ENCODE measurements around the gene PFKM. TPM values are rescaled to one million over a fixed set of nuclear protein-coding genes. Genes with fewer than 3 reads are reported as not detected.

PFKM gene
- total RNA-seq, 1 donor from 2014 or later, result 19.6 TPM

DNA sequence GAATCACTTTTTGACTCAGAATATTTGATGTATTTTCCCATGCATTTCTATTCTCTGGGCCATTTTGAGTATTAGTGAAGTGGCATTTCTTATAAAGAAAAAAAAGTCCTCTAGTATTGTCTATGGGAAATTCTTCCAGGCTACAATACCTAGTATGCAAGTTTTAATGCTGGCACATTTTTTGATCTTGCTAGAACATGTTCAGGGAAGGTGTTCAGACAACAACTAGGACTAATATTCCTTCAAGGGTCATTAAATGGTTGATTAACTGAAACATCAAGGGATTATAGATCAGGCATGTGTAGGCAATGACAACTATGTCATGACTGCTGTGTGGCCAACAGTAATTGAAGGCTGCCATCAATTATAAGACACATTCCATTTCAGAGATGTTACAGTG is 71.9 kb downstream of the PFKM start:
- Histone ChIP-seq H3K36me3 (no peaks in the 10 kb centered on the region), H3K4me1 (no peaks in the 10 kb centered on the region), H3K27ac (no peak overlapping the region), H3K4me3 (no peak overlapping the region), H3K27me3 (no peaks in the 10 kb centered on the region), H3K9me3 (no peaks in the 10 kb centered on the region)
- intact Hi-C loops (cut with DNase I), result no loop called here
- TF ChIP-seq, protein P1, sequence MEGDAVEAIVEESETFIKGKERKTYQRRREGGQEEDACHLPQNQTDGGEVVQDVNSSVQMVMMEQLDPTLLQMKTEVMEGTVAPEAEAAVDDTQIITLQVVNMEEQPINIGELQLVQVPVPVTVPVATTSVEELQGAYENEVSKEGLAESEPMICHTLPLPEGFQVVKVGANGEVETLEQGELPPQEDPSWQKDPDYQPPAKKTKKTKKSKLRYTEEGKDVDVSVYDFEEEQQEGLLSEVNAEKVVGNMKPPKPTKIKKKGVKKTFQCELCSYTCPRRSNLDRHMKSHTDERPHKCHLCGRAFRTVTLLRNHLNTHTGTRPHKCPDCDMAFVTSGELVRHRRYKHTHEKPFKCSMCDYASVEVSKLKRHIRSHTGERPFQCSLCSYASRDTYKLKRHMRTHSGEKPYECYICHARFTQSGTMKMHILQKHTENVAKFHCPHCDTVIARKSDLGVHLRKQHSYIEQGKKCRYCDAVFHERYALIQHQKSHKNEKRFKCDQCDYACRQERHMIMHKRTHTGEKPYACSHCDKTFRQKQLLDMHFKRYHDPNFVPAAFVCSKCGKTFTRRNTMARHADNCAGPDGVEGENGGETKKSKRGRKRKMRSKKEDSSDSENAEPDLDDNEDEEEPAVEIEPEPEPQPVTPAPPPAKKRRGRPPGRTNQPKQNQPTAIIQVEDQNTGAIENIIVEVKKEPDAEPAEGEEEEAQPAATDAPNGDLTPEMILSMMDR (IDR thresholded peaks at IDR 0.05), result no peak
- DNase-seq (ENCODE audit: low spot score in 2 of 2), result no peak

DNA sequence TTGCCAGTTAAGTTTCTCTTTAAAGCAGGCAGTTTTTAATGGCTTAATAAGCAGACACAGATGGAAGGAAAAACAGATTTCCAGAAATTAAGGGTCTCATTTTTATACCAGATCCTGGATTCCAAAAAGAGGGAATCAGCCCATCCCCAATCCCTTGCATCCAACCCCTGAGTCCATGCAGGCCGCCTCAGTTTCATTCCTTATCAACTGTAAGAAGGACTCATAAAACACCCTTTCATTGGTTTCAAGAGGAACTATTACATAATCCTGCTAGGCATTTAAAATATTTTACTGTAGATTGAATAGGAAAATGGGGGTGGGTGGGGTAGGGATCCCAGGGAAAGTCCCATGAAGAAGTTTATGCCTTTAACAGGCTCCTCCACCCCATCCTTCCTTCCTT is 73.7 kb downstream of the PFKM start:
- Histone ChIP-seq H3K9me3 (no peaks in the 10 kb centered on the region), H3K4me3 (no peak overlapping the region), H3K27ac (no peak overlapping the region), H3K27me3 (no peaks in the 10 kb centered on the region), H3K36me3 (no peaks in the 10 kb centered on the region), H3K4me1 (peaks cover 0 to 2% of the 10 kb centered on the region in 2 donors)
- no peak for DNase-seq (ENCODE audit: low spot score in 2 of 2)
- TF ChIP-seq, protein P1 (IDR thresholded peaks at IDR 0.05), result no peak
- intact Hi-C loops (cut with DNase I), result no loop called here

DNA sequence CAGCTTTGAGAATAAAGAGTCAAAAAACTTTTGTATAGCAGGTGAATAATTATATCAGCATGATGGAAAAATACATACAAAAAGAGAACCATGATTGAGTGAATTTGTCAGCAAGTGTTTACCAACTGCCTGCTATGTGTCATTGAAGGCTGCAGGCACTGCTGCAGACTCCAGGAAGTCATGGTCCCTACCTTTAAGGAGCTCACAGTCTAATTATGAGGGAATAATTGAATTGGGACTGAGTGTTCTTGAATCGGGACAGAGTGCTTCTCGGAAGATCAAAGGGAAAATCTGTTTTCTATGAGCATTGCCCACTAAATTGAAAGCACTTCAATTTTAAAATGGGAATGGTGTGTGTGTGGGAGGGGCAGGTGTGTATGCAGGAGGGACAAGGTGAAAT is 74.5 kb downstream of the PFKM start:
- no peak for DNase-seq (ENCODE audit: low spot score in 2 of 2)
- Histone ChIP-seq H3K4me1 (peaks cover 0 to 2% of the 10 kb centered on the region in 2 donors), H3K9me3 (no peaks in the 10 kb centered on the region), H3K27ac (no peak overlapping the region), H3K36me3 (no peaks in the 10 kb centered on the region), H3K27me3 (no peaks in the 10 kb centered on the region), H3K4me3 (no peak overlapping the region)
- TF ChIP-seq, protein P1 (IDR thresholded peaks at IDR 0.05), result no peak
- intact Hi-C loops (cut with DNase I), result no loop called here

DNA sequence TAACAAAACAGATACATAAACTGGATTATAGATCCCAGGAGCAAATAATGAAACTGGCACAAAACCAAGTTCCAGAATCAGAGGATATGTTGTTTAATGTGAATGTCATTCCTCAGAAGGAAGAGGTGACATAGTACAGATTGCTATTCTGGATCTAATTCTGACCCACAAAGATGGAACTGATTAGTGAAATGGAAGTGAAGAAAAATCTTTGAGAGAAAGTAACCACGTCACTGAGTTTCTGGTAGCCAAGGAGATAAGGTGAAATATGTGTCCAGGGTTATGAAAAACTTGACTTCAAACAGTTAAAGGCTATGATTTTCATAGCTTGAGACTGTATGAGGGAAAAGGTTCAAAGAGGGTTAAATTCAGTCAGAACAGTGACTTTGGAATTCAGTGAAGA is 75.6 kb downstream of the PFKM start:
- intact Hi-C loops (cut with DNase I), result loop anchor here (5.0 kb wide), 2 partner anchors 87 to 372 kb away; partner anchors contain the start of gene SENP1
- Histone ChIP-seq H3K27me3 (no peaks in the 10 kb centered on the region), H3K4me3 (no peak overlapping the region), H3K4me1 (peaks cover 0 to 2% of the 10 kb centered on the region in 2 donors), H3K9me3 (no peaks in the 10 kb centered on the region), H3K36me3 (no peaks in the 10 kb centered on the region), H3K27ac (no peak overlapping the region)
- DNase-seq (ENCODE audit: low spot score in 2 of 2), result no peak
- TF ChIP-seq, protein P1 (IDR thresholded peaks at IDR 0.05), result no peak

Other genes with a start within 250 kb of the PFKM start
- 13.1 TPM for gene VDR, start 214.4 kb upstream of the PFKM start, total RNA-seq
- 120 TPM for gene TMEM106C, start 155.8 kb upstream of the PFKM start, total RNA-seq
- gene COL2A1, start 114.9 kb upstream of the PFKM start, total RNA-seq, result not detected
- 11.3 TPM for gene SENP1, start 13.3 kb upstream of the PFKM start, total RNA-seq
- 23.7 TPM for gene ASB8, start 38.2 kb downstream of the PFKM start, total RNA-seq
- 1.6 TPM for gene CCDC184, start 64.3 kb downstream of the PFKM start, total RNA-seq
- gene OR10AD1, start 83.9 kb downstream of the PFKM start, total RNA-seq, result not detected
- 10.9 TPM for gene ZNF641, start 231.6 kb downstream of the PFKM start, total RNA-seq